K562 (cell line): ENCODE measurements around the gene CEP162. TPM values are rescaled to one million over a fixed set of nuclear protein-coding genes. Genes with fewer than 3 reads are reported as not detected.
"Not testable (repeated sequence)": the region's sequence is repeated elsewhere in the genome, so short reads cannot be mapped to it uniquely, and the experiment has no call there.

Source experiments
- ATAC-seq: fragments of 200-7000 bp; cut with Tn5 transposase; 3 replicates; pipeline ENCODE4 v1.9.1; 2020; ENCODE audit warnings: moderate library complexity
- BruUV-seq: library from RNA; stranded (reverse); fragments of 400-500 nt; replicated peaks from 2 replicates; lab custom pipeline; 2021; lab: Mats Ljungman, UMichigan
- CTCF ChIA-PET: fragments of 300-600 bp; formaldehyde crosslinking; extraction: SDS; loops from one replicate; lab custom pipeline; 2021; ENCODE audit warnings: low intra/inter-chr PET ratio; lab: Yijun Ruan, JAX
- POLR2A ChIA-PET: fragments of 300-600, 350-650 bp; sonication (Branson Sonifier 250); formaldehyde crosslinking; extraction: SDS; loops from one replicate; lab custom pipeline; 2021; ENCODE audit warnings: antibody characterized with exemption, inconsistent platforms; lab: Yijun Ruan, JAX
- DNase-seq, 4 experiments: peaks; one replicate each; pipeline versions ENCODE4 v3.0.0 to v3.0.0-alpha.2; 2011 to 2018; ENCODE audit warnings: low spot score in 3 of 4, mixed read lengths in 3 of 4; ENCODE audit errors: extremely low read depth in 1 of 4
- FAIRE-seq: peaks from 2 replicates; lab custom pipeline; 2011; peaks lifted over from hg19 to GRCh38; lab: Jason Lieb, UNC
- H2AFZ ChIP-seq: 2 replicates; pipeline ENCODE4 v1.6.0; 2011; ENCODE audit warnings: low read depth, low read length, control low read depth, inconsistent platforms
- H3K27ac ChIP-seq: fragments of 200-600 bp; 3 replicates; pipeline ENCODE4 v1.8.0; 2011; ENCODE audit warnings: low read depth, mild to moderate bottlenecking, control low read depth, inconsistent platforms, low read length, moderate library complexity, mixed read lengths; ENCODE audit errors: extremely low read depth
- H3K27me3 ChIP-seq, 2 experiments: fragments of 300-600 bp in 1 of 2; 2 replicates in 1 of 2; 3 replicates in 1 of 2; pipeline versions ENCODE4 v1.6.0 to v1.8.0; 2011; ENCODE audit warnings: inconsistent platforms in 2 of 2, low read length in 2 of 2, mild to moderate bottlenecking in 1 of 2, mixed read lengths in 1 of 2, moderate library complexity in 1 of 2; ENCODE audit not compliant: control insufficient read depth in 2 of 2, insufficient read depth in 2 of 2
- H3K36me3 ChIP-seq: fragments of 300-600 bp; 3 replicates; pipeline ENCODE4 v1.8.0; 2011; ENCODE audit warnings: mild to moderate bottlenecking, low read length, inconsistent platforms; ENCODE audit not compliant: control insufficient read depth, insufficient read depth
- H3K4me1 ChIP-seq, 2 experiments: fragments of 200-600 bp in 1 of 2; replicated peaks in 1 of 2; 2 replicates in 1 of 2; 3 replicates in 1 of 2; pipeline versions ENCODE4 v1.5.1 to v1.8.0; 2011; ENCODE audit warnings: inconsistent platforms in 2 of 2, low read length in 2 of 2, mild to moderate bottlenecking in 1 of 2, mixed read lengths in 1 of 2, moderate library complexity in 1 of 2; ENCODE audit not compliant: control insufficient read depth in 2 of 2, insufficient read depth in 2 of 2
- H3K4me2 ChIP-seq: 2 replicates; pipeline ENCODE4 v1.6.1; 2011; ENCODE audit warnings: low read length, control low read depth, inconsistent platforms, mixed read lengths; ENCODE audit not compliant: insufficient read depth
- H3K4me3 ChIP-seq: fragments of 200-600 bp; sonication (generic), shearing (Covaris generic); 2 replicates; pipeline ENCODE4 v1.5.1; 2016; ENCODE audit warnings: control low read depth, inconsistent platforms
- H3K79me2 ChIP-seq: fragments of 200-600 bp; 3 replicates; pipeline ENCODE4 v1.8.0; 2011; ENCODE audit warnings: low read length, inconsistent platforms; ENCODE audit not compliant: control insufficient read depth, insufficient read depth
- H3K9ac ChIP-seq, 2 experiments: 2 replicates each; pipeline versions ENCODE4 v1.6.0 to v1.6.1; 2011; ENCODE audit warnings: low read depth in 2 of 2, low read length in 2 of 2, control low read depth in 1 of 2, inconsistent platforms in 1 of 2, mild to moderate bottlenecking in 1 of 2, mixed read lengths in 1 of 2; ENCODE audit not compliant: insufficient read depth in 1 of 2
- H3K9me1 ChIP-seq: one replicate; pipeline ENCODE4 v1.6.0; 2011; ENCODE audit warnings: inconsistent platforms, mild to moderate bottlenecking, low read length, moderate library complexity; ENCODE audit not compliant: control insufficient read depth, insufficient read depth
- H3K9me3 ChIP-seq: replicated peaks from 2 replicates; pipeline ENCODE4 v1.5.1; 2011; ENCODE audit warnings: low read depth, low read length, inconsistent platforms; ENCODE audit not compliant: control insufficient read depth, insufficient read depth
- H4K20me1 ChIP-seq: replicated peaks from 2 replicates; pipeline ENCODE4 v1.6.1; 2011; ENCODE audit warnings: low read length, inconsistent platforms, mixed read lengths; ENCODE audit not compliant: control insufficient read depth, insufficient read depth
- ZNF316 ChIP-seq: fragments of 450-650 bp; IDR thresholded peaks from 2 replicates; pipeline ENCODE4 v1.6.1; 2016
- WGBS: fragments of 100-300 bp; shearing (Covaris generic); methylation state at CpG from one replicate; pipeline ENCODE4 v1.1.6; 2016; ENCODE audit warnings: low coverage, mixed read lengths; ENCODE audit not compliant: insufficient coverage; ENCODE audit errors: missing lambda C conversion rate; 5-methylcytosine and 5-hydroxymethylcytosine counted together
- in situ Hi-C: fragments of 300-500 bp; cut with MboI; formaldehyde crosslinking; loops from 4 replicates; pipeline ENCODE4 v1.15.0; 2018; ENCODE audit warnings: inconsistent platforms, mixed read lengths
- intact Hi-C: fragments of 100-400 bp; cut with micrococcal nuclease; formaldehyde crosslinking; loops from 2 replicates; pipeline ENCODE4 v1.14.2; 2022
- polyA plus RNA-seq, 8 experiments: library from polyadenylated mRNA; depleted of rRNA in 4 of 8; stranded (reverse) in 5 of 8; unstranded in 3 of 8; fragments of >200 nt; fragmentation: Nextera tagmentation in 2 of 8; fragmentation: Illumina TruSeq in 1 of 8; extraction: Ambion mirVana in 2 of 8; extraction: Trizol in 1 of 8; gene quantifications; 2 replicates each; pipeline versions ENCODE4 v1.2.1 to v1.2.3, GENCODE V29; 2011 to 2014; ENCODE audit warnings: inconsistent platforms in 1 of 8, missing spikeins in 1 of 8
- total RNA-seq, 7 experiments: library from RNA; depleted of rRNA in 6 of 7; stranded (reverse); fragments of >200 nt in 6 of 7; fragmentation: Illumina TruSeq in 2 of 7; extraction: Trizol in 2 of 7; gene quantifications; 2 replicates each; pipeline versions ENCODE4 v1.2.1 to v1.2.3, GENCODE V29; 2011 to 2021; ENCODE audit warnings: low replicate concordance in 1 of 7

CEP162 gene
- total and polyA plus RNA-seq, 9 of the 15 experiments (the other 6 are each of a cell fraction or from before 2014, with no cell fraction given) = 3.9 to 8.6 (median 6.7) TPM

- BruUV-seq, FAIRE-seq: not testable (repeated sequence)
Measured at GRCh38 chr6:84133385-84133784, 94.1 kb downstream of the CEP162 start.

GRCh38 chr6:84129588-84129987 lies 97.9 kb downstream of the CEP162 start:
- H2AFZ ChIP-seq, H3K9ac ChIP-seq, H3K4me3 ChIP-seq, BruUV-seq, H4K20me1 ChIP-seq, H3K36me3 ChIP-seq, in situ Hi-C loops, H3K27me3 ChIP-seq, ATAC-seq, H3K9me3 ChIP-seq, H3K9me1 ChIP-seq, intact Hi-C loops, H3K27ac ChIP-seq, H3K4me2 ChIP-seq, H3K4me1 ChIP-seq, CTCF ChIA-PET, H3K79me2 ChIP-seq, DNase-seq, FAIRE-seq: not testable (repeated sequence)
- peak; percentile 40; the same call in 1 of the 2 replicates for TF ChIP-seq ZNF316
- POLR2A ChIA-PET = interaction anchor here (1.1 kb wide), 1 partner anchor 63 kb away, joined by 4 read pairs; no protein-coding TSS in a partner anchor
- 61% methylated on average over 1 of the region's 1 CpG for WGBS

More at GRCh38 chr6:84133385-84133784, 94.1 kb downstream of the CEP162 start:
- CTCF ChIA-PET = interaction anchor here (0.6 kb wide), 1 partner anchor 1864 kb away, joined by 8 read pairs; no protein-coding TSS in a partner anchor
- in situ Hi-C loops, H3K27me3 ChIP-seq, H3K79me2 ChIP-seq, ATAC-seq, H3K4me2 ChIP-seq, H3K9me3 ChIP-seq, H3K9me1 ChIP-seq, H3K27ac ChIP-seq, POLR2A ChIA-PET, H3K9ac ChIP-seq, H4K20me1 ChIP-seq, H3K4me3 ChIP-seq, DNase-seq, H3K36me3 ChIP-seq, H2AFZ ChIP-seq, intact Hi-C loops: not testable (repeated sequence)
- peaks cover 0 to 14% of the 10 kb centered on the region in 2 experiments; a peak in 2 of 5 replicates for H3K4me1 ChIP-seq
- 88% methylated on average over 8 of the region's 9 CpGs for WGBS
